PFSK-1 (cell line): ENCODE measurements around the gene TPX2.

ENCODE experiments used
- FOXP2 ChIP-seq: optimal IDR thresholded peaks from 2 replicates; pipeline ENCODE3; 2011; ENCODE audit warnings: borderline replicate concordance, control low read depth, inconsistent platforms; ENCODE audit not compliant: insufficient read depth; ENCODE audit errors: extremely low read length, extremely low read depth
- POLR2AphosphoS5 ChIP-seq: IDR thresholded peaks from 2 replicates; pipeline ENCODE4 v1.6.1; 2012; ENCODE audit warnings: low read depth, mild to moderate bottlenecking, control low read depth, low read length, moderate library complexity
- SIN3A ChIP-seq: IDR thresholded peaks from 2 replicates; pipeline ENCODE4 v1.6.1; 2012; ENCODE audit warnings: mild to moderate bottlenecking, low read length, moderate library complexity, borderline replicate concordance; ENCODE audit not compliant: insufficient read depth
- TAF1 ChIP-seq: IDR thresholded peaks from 2 replicates; pipeline ENCODE4 v1.6.1; 2012; ENCODE audit warnings: low read length, control low read depth, borderline replicate concordance; ENCODE audit not compliant: insufficient read depth
- TF ChIP-seq, protein P1 (sequence below), 2 experiments: IDR thresholded peaks; 2 replicates each; pipeline versions ENCODE4 v1.6.1 to v1.8.0; 2011 to 2012; ENCODE audit warnings: low read depth in 2 of 2, low read length in 2 of 2, control low read depth in 1 of 2, inconsistent platforms in 1 of 2, mild to moderate bottlenecking in 1 of 2, moderate library complexity in 1 of 2; ENCODE audit not compliant: insufficient read depth in 1 of 2

DNA sequence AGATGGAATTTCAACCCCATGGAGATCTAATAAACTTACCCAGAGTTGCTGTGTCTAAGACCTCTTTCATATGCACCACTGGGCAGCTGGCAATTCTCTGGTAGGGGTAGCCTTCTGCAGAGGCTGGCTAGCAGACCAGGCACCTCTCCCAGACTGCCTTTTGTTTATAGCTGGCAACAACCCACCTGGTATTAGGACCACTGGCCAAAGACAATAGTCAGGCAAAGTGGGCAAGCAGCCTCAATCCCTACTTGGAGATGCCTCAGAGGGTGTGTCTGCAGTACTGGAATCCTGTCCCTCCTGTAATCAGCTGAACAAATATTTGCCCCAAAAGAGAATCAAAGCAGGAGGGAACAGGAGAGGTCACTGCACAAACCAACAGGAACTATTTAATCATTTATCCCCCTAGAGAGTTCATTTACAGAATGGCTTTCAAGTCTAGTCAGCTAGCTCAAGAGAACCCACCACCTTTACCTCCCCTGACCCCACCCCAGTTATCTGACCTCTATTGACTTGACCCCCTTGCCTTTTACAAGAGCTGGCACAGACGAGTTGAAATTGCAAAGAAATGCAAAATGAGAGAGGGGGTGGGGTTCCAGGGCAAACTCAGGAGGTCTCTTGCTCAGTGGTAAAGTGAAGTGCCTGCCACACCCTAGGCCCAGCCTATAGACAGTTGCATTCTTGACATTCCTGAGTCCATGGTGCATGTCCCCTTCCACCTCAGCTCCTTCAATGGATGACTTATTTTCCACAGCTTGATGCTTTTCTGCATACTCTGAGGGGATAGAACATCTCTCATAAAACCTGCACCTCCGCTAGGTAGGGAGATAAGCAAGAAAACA is 19.2 kb upstream of the TPX2 start:
- TF ChIP-seq, protein P1, sequence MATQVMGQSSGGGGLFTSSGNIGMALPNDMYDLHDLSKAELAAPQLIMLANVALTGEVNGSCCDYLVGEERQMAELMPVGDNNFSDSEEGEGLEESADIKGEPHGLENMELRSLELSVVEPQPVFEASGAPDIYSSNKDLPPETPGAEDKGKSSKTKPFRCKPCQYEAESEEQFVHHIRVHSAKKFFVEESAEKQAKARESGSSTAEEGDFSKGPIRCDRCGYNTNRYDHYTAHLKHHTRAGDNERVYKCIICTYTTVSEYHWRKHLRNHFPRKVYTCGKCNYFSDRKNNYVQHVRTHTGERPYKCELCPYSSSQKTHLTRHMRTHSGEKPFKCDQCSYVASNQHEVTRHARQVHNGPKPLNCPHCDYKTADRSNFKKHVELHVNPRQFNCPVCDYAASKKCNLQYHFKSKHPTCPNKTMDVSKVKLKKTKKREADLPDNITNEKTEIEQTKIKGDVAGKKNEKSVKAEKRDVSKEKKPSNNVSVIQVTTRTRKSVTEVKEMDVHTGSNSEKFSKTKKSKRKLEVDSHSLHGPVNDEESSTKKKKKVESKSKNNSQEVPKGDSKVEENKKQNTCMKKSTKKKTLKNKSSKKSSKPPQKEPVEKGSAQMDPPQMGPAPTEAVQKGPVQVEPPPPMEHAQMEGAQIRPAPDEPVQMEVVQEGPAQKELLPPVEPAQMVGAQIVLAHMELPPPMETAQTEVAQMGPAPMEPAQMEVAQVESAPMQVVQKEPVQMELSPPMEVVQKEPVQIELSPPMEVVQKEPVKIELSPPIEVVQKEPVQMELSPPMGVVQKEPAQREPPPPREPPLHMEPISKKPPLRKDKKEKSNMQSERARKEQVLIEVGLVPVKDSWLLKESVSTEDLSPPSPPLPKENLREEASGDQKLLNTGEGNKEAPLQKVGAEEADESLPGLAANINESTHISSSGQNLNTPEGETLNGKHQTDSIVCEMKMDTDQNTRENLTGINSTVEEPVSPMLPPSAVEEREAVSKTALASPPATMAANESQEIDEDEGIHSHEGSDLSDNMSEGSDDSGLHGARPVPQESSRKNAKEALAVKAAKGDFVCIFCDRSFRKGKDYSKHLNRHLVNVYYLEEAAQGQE (IDR thresholded peaks at IDR 0.05; ENCODE audit: insufficient read depth in 1 of 2, low read depth in 2 of 2, low read length in 2 of 2): no peak
- TF ChIP-seq POLR2AphosphoS5 (no peak), SIN3A (no peak), TAF1 (no peak), FOXP2 (no peak)
